Kidney tubule cell (primary cell): Measurements from ENCODE around the gene ZNF407.

ENCODE experiments used
- DNase-seq: peaks from one replicate; pipeline ENCODE4 v3.0.0-alpha.2; 2018; ENCODE audit warnings: low spot score

ZNF407 gene

GRCh38 chr18:74589021-74589420, 8.6 kb upstream of the ZNF407 start:
- no peak for DNase-seq

- DNase-seq: no peak
Measured at GRCh38 chr18:74589811-74590210, 7.9 kb upstream of the ZNF407 start.

- DNase-seq: peak; percentile 16
Measured at GRCh38 chr18:74590671-74591070, 7.0 kb upstream of the ZNF407 start.

GRCh38 chr18:74595431-74595830, 2.2 kb upstream of the ZNF407 start:
- no peak for DNase-seq

- no peak for DNase-seq
Measured at GRCh38 chr18:74597034-74597661, 522 bp upstream of the ZNF407 start.

GRCh38 chr18:74598350-74599001, 806 bp downstream of the ZNF407 start:
- DNase-seq: peak; percentile 62

- DNase-seq: no peak
Measured at GRCh38 chr18:74604361-74604760, 6.7 kb downstream of the ZNF407 start.

- no peak for DNase-seq
Measured at GRCh38 chr18:74604774-74605173, 7.1 kb downstream of the ZNF407 start.

- DNase-seq: peak; percentile 17
Measured at GRCh38 chr18:74608681-74609080, 11.0 kb downstream of the ZNF407 start.

- peak; percentile 73 for DNase-seq
Measured at GRCh38 chr18:74609535-74609934, 11.9 kb downstream of the ZNF407 start.

- DNase-seq: no peak
Measured at GRCh38 chr18:74610051-74610615, 12.5 kb downstream of the ZNF407 start.

- DNase-seq: no peak
Measured at GRCh38 chr18:74610860-74611259, 13.2 kb downstream of the ZNF407 start.

- no peak for DNase-seq
Measured at GRCh38 chr18:74611765-74612164, 14.1 kb downstream of the ZNF407 start.

GRCh38 chr18:74613381-74613780, 15.7 kb downstream of the ZNF407 start:
- DNase-seq: no peak

GRCh38 chr18:74616494-74616893, 18.8 kb downstream of the ZNF407 start:
- no peak for DNase-seq

GRCh38 chr18:74617486-74617885, 19.8 kb downstream of the ZNF407 start:
- no peak for DNase-seq

GRCh38 chr18:74622072-74622471, 24.4 kb downstream of the ZNF407 start:
- no peak for DNase-seq

- peak; percentile 23 for DNase-seq
Measured at GRCh38 chr18:74623047-74623816, 25.6 kb downstream of the ZNF407 start.

- DNase-seq: no peak
Measured at GRCh38 chr18:74624466-74624865, 26.8 kb downstream of the ZNF407 start.

- no peak for DNase-seq
Measured at GRCh38 chr18:74625157-74625556, 27.5 kb downstream of the ZNF407 start.

GRCh38 chr18:74626049-74626874, 28.6 kb downstream of the ZNF407 start:
- no peak for DNase-seq

- DNase-seq: no peak
Measured at GRCh38 chr18:74630804-74631203, 33.1 kb downstream of the ZNF407 start.
